MM.1S (cell line): ENCODE data around the gene SFXN1.

ENCODE experiments used
- EZH2 ChIP-seq: fragments of 300-600 bp; sonication (generic); optimal IDR thresholded peaks from 2 replicates; pipeline ENCODE3; 2017; ENCODE audit warnings: low read depth, mild to moderate bottlenecking, antibody characterized with exemption, low read length, mixed read lengths
- EZH2phosphoT487 ChIP-seq: fragments of 300-600 bp; sonication (generic); IDR thresholded peaks from 2 replicates; pipeline ENCODE4 v1.6.1; 2018; ENCODE audit warnings: antibody characterized with exemption, low read length
- TF ChIP-seq, protein P1 (sequence below): fragments of 300-600 bp; sonication (generic); IDR thresholded peaks from 2 replicates; pipeline ENCODE4 v1.5.1; 2016; ENCODE audit warnings: antibody characterized with exemption, low read length, mixed read lengths

DNA sequence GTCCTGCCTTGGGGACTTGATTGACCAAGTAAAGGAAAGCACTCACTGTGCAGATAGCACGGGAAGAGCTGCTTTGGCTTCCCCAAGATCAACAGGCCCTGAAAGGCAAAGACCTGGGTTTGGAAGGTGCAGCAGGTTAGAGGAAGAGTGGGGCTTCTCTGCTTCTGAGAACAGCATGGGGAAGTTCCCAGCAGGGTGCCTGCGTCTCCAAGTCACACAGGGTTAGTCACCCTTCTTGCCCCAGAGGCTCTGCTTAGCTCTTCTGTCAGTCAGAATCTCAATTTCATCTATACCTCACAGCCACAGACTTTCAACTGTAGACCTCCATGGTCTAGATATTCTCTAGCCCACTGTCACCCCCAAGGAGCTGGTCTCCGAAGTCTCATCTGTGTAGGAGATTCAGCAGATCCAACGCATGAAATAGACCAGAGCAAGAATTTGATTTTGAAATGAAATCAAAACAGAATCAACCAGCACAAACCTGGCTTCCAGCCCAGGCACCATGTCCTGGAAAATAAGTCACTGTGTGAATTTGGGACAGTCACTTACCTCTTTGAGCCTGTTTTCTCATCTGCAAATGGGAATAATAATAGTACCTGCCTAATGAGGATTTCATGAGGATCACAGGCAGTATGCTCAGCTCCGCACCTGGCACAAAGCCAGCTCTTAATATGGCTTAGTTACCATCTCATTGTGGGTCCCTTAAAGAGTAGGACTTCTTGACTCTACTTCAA lies 64.0 kb downstream of the SFXN1 start:
- TF ChIP-seq, protein P1, sequence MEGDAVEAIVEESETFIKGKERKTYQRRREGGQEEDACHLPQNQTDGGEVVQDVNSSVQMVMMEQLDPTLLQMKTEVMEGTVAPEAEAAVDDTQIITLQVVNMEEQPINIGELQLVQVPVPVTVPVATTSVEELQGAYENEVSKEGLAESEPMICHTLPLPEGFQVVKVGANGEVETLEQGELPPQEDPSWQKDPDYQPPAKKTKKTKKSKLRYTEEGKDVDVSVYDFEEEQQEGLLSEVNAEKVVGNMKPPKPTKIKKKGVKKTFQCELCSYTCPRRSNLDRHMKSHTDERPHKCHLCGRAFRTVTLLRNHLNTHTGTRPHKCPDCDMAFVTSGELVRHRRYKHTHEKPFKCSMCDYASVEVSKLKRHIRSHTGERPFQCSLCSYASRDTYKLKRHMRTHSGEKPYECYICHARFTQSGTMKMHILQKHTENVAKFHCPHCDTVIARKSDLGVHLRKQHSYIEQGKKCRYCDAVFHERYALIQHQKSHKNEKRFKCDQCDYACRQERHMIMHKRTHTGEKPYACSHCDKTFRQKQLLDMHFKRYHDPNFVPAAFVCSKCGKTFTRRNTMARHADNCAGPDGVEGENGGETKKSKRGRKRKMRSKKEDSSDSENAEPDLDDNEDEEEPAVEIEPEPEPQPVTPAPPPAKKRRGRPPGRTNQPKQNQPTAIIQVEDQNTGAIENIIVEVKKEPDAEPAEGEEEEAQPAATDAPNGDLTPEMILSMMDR = no peak
- TF ChIP-seq EZH2 (no peak), EZH2phosphoT487 (no peak)
